GM12865 (cell line): Measurements from ENCODE around the gene PLEKHM3.

Source experiments
- DNase-seq: peaks from one replicate; pipeline ENCODE4 v3.0.0; 2010; ENCODE audit warnings: low read depth
- H3K4me3 ChIP-seq: 2 replicates; pipeline ENCODE4 v1.5.1; 2011; ENCODE audit warnings: mild to moderate bottlenecking, low read depth, low read length, control low read depth
- TF ChIP-seq, protein P1 (sequence below): IDR thresholded peaks from 2 replicates; pipeline ENCODE4 v1.5.1; 2011; ENCODE audit warnings: low read length, control low read depth, low read depth, inconsistent platforms; ENCODE audit not compliant: insufficient read depth; ENCODE audit errors: missing control alignments

The PLEKHM3 gene

DNA sequence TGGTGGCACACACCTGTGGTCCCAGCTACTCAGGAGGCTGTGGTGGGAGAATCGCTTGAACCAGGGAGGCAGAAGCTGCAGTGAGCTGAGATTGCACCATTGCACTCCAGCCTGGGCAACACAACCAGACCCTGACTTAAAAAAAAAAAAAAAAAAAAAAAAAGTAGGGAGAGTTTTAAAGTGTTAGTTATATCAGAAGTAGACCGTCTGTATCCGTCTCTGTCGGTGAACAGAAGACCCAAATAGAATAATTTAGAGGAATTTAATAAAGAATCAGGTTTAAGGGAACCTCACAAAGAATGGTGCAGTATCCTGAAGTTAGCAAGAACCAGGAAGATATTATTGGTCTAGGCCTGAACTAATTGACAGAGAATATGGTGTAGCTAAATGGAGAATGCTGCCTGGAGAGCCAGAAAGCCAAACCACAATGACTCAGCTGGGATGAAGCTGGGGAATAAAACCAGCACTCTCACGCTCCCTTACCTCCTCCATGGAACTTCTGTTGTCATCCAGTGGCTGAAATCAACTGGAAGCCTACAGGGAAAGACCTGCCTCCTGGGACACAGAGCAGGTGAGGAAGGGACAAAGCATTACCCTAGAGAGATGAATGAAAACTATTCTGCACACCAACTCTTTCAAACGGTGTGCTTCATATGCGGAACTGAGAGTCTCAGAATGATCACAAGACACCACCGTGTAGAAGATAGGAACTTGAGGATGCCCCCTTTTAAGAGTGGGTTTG, 39.1 kb upstream of the PLEKHM3 start:
- no peak overlapping the region for H3K4me3 ChIP-seq
- TF ChIP-seq, protein P1, sequence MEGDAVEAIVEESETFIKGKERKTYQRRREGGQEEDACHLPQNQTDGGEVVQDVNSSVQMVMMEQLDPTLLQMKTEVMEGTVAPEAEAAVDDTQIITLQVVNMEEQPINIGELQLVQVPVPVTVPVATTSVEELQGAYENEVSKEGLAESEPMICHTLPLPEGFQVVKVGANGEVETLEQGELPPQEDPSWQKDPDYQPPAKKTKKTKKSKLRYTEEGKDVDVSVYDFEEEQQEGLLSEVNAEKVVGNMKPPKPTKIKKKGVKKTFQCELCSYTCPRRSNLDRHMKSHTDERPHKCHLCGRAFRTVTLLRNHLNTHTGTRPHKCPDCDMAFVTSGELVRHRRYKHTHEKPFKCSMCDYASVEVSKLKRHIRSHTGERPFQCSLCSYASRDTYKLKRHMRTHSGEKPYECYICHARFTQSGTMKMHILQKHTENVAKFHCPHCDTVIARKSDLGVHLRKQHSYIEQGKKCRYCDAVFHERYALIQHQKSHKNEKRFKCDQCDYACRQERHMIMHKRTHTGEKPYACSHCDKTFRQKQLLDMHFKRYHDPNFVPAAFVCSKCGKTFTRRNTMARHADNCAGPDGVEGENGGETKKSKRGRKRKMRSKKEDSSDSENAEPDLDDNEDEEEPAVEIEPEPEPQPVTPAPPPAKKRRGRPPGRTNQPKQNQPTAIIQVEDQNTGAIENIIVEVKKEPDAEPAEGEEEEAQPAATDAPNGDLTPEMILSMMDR, result no peak
- peak; percentile 41 for DNase-seq

DNA sequence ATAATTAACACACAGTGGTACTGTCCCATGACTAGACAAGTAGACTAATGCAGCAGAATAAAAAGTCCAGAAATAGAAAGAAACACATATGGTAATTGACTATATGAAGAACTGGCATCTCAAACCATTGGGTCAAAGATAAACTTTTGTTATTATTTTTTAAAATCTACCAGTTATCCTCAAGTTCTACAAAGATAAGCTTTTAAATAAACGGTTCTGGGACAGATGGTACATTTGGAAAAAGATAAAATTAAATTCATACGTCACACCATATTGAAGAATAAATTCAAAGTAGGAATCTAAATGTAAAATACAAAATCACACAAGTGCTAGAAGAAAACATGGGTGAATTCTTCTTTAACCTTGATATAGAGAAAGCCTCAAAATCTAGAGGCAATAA, 37.6 kb upstream of the PLEKHM3 start:
- no peak overlapping the region for H3K4me3 ChIP-seq
- TF ChIP-seq, protein P1, result no peak
- DNase-seq, result no peak

DNA sequence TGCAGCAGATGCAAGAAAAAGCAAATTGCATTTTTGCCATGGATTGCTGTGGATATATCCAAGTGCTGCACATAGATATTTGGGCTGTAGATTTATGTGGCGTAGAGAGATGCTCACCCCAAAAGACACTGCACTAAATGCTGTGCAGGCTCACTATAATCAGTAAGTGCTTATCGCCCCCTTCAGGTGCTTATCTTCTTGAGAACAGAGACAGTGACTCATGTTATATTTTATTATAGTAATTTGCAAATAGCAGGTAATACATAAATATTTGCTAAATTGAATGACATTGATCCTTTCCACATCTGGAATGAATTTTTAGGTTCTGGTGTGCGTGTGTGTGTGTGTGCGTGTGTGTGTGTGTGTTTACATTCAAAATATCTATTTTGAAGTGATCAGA, 36.8 kb upstream of the PLEKHM3 start:
- TF ChIP-seq, protein P1, result peak; percentile 30
- peak; percentile 37 for DNase-seq
- no peak overlapping the region for H3K4me3 ChIP-seq

DNA sequence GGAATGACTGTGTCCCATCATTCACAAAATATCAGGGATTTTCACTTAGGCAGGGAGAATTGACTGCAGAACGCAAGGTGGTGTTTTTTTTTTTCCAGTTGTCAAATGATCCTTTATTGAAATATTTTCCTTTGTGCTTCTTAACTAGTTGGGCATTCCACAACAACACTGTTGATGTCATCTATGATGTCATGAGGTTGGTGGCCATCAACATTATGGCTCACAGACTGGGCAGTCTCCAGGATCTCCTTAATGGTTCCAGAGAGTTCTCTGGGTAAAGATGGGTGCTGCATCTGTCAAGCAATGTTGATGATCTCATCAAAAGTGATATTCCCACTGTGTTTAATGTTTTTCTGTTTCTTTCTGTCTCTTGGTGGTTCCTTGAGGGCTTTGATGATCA, 31.8 kb upstream of the PLEKHM3 start:
- TF ChIP-seq, protein P1, result no peak
- H3K4me3 ChIP-seq, result no peak overlapping the region
- no peak for DNase-seq

DNA sequence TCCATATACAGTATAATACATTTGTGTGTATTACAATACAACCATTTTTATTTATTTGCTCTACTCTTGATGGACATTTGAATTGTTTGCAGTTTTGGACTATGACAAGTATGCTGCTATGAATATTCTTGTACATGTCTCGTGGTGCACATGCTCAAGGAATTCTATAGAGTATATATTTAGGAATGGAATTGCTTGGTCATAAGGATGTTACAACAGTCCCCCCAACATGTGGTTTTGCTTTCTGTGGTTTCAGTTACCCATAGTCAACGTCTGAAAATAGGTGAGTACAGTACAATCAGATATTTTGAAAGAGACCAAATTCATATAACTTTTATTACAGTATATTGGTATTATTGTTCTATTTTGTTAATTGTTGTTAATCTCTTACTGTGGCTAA, 24.1 kb upstream of the PLEKHM3 start:
- no peak for DNase-seq
- TF ChIP-seq, protein P1, result no peak
- H3K4me3 ChIP-seq, result no peak overlapping the region

DNA sequence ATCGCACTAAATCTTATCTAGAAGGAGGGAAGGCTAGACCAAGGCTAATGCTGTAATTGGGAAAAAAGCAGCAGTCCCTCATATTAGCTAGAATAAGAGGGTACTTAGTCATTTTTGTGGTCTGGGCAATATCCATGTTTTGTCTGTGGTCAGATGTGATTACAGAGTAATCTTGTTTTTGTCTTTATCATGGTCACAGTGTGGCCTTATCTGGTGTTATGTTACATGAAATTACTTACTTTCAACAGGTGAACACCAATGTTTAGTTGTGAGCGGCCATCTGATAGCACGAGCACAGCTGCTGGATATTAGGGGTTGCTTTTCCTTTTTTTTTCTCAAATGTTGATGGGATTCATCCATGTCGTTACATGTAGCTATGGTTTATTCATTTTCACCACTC, 23.7 kb upstream of the PLEKHM3 start:
- DNase-seq, result no peak

More for the DNA sequence above, 23.7 kb upstream of the PLEKHM3 start:
- no peak overlapping the region for H3K4me3 ChIP-seq
- TF ChIP-seq, protein P1, result no peak
